Hematopoietic multipotent progenitor cell treated with erythropoietin and hydrocortisone succinate and interleukin-3 and kit ligand, for 4 days (in vitro differentiated cells): Measurements from ENCODE around the gene LARP1.
"Not testable (repeated sequence)": the region's sequence is repeated elsewhere in the genome, so short reads cannot be mapped to it uniquely, and the experiment has no call there.

Experiments
- DNase-seq: peaks from one replicate; pipeline ENCODE4 v3.0.0-alpha.2; 2015

The LARP1 gene

GRCh38 chr5:154831451-154831850 is 76.3 kb downstream of the LARP1 start:
- DNase-seq = no peak

GRCh38 chr5:154832804-154833203 is 77.6 kb downstream of the LARP1 start:
- DNase-seq = not testable (repeated sequence)

- no peak for DNase-seq
Observed at GRCh38 chr5:154834053-154834452, 78.9 kb downstream of the LARP1 start.

- DNase-seq = not testable (repeated sequence)
Observed at GRCh38 chr5:154835701-154836052, 80.5 kb downstream of the LARP1 start.

GRCh38 chr5:154836225-154836624 is 81.0 kb downstream of the LARP1 start:
- no peak for DNase-seq

- DNase-seq = no peak
Observed at GRCh38 chr5:154837009-154837901, 82.1 kb downstream of the LARP1 start.

- peak; percentile 95 for DNase-seq
Observed at GRCh38 chr5:154840435-154841272, 85.5 kb downstream of the LARP1 start.

- DNase-seq = no peak
Observed at GRCh38 chr5:154841273-154841661, 86.1 kb downstream of the LARP1 start.

GRCh38 chr5:154842689-154843530 is 87.7 kb downstream of the LARP1 start:
- no peak for DNase-seq

- DNase-seq = no peak
Observed at GRCh38 chr5:154844809-154845208, 89.6 kb downstream of the LARP1 start.

GRCh38 chr5:154849264-154849785 is 94.1 kb downstream of the LARP1 start:
- DNase-seq = no peak

- DNase-seq = peak; percentile 66
Observed at GRCh38 chr5:154849791-154850201, 94.6 kb downstream of the LARP1 start.

GRCh38 chr5:154850255-154851062 is 95.3 kb downstream of the LARP1 start, which contains the start of gene FAXDC2:
Gene FAXDC2 (minus strand): TSS chr5:154850603. CDS start chr5:154838178, 12,425 bp downstream.
- peak; percentile 70 for DNase-seq

- no peak for DNase-seq
Observed at GRCh38 chr5:154851351-154851750, 96.2 kb downstream of the LARP1 start.

- peak; percentile 98 for DNase-seq
Observed at GRCh38 chr5:154857530-154858296, 102.5 kb downstream of the LARP1 start.

GRCh38 chr5:154858297-154858971 is 103.3 kb downstream of the LARP1 start, which contains the start of gene CNOT8:
Gene CNOT8 (plus strand): TSS chr5:154858627. CDS start chr5:154863279, 4,652 bp downstream.
- DNase-seq = peak; percentile 99

- DNase-seq = peak; percentile 83
Observed at GRCh38 chr5:154858972-154859871, 104.0 kb downstream of the LARP1 start.

- peak; percentile 40 for DNase-seq
Observed at GRCh38 chr5:154860123-154860522, 104.9 kb downstream of the LARP1 start.

- peak; percentile 64 for DNase-seq
Observed at GRCh38 chr5:154860765-154861164, 105.6 kb downstream of the LARP1 start.
